ENCODE measurements around the gene STIM1.
"Not testable (repeated sequence)": the region's sequence is repeated elsewhere in the genome, so short reads cannot be mapped to it uniquely, and the experiment has no call there.

Gene STIM1

GRCh38 chr11:3971756-3972404 is 116.4 kb downstream of the STIM1 start:
- DNase-seq (ENCODE audit: low spot score) (no peak), FAIRE-seq (no peak)

GRCh38 chr11:3972431-3972830 is 117.0 kb downstream of the STIM1 start:
- DNase-seq (ENCODE audit: low spot score) (no peak), FAIRE-seq (no peak)

GRCh38 chr11:3977078-3977477 is 121.6 kb downstream of the STIM1 start:
- FAIRE-seq (no peak), DNase-seq (ENCODE audit: low spot score) (no peak)

GRCh38 chr11:3981084-3981633 is 125.7 kb downstream of the STIM1 start:
- DNase-seq (ENCODE audit: low spot score): no peak
- no peak for FAIRE-seq

GRCh38 chr11:3982431-3982830 is 127.0 kb downstream of the STIM1 start:
- DNase-seq (ENCODE audit: low spot score): no peak
- FAIRE-seq: no peak

GRCh38 chr11:3983101-3983500 is 127.6 kb downstream of the STIM1 start:
- DNase-seq (ENCODE audit: low spot score) (no peak), FAIRE-seq (no peak)

- FAIRE-seq (no peak), DNase-seq (ENCODE audit: low spot score) (no peak)
Measured at GRCh38 chr11:3984896-3985295, 129.4 kb downstream of the STIM1 start.

- no peak for DNase-seq (ENCODE audit: low spot score)
- FAIRE-seq: no peak
Measured at GRCh38 chr11:3985631-3986030, 130.2 kb downstream of the STIM1 start.

- FAIRE-seq (no peak), DNase-seq (ENCODE audit: low spot score) (no peak)
Measured at GRCh38 chr11:3986301-3986700, 130.8 kb downstream of the STIM1 start.

- no peak for FAIRE-seq
- no peak for DNase-seq (ENCODE audit: low spot score)
Measured at GRCh38 chr11:3989276-3989920, 133.9 kb downstream of the STIM1 start.

- FAIRE-seq: no peak
- no peak for DNase-seq (ENCODE audit: low spot score)
Measured at GRCh38 chr11:3989921-3990290, 134.4 kb downstream of the STIM1 start.

GRCh38 chr11:3990406-3990805 is 134.9 kb downstream of the STIM1 start:
- no peak for DNase-seq (ENCODE audit: low spot score)
- no peak for FAIRE-seq

GRCh38 chr11:3992964-3993363 is 137.5 kb downstream of the STIM1 start:
- no peak for FAIRE-seq
- DNase-seq (ENCODE audit: low spot score): no peak

- DNase-seq (ENCODE audit: low spot score) (peak; percentile 21), FAIRE-seq (no peak)
Measured at GRCh38 chr11:3994030-3994640, 138.7 kb downstream of the STIM1 start.

GRCh38 chr11:3995307-3995706 is 139.8 kb downstream of the STIM1 start:
- DNase-seq (ENCODE audit: low spot score) (no peak), FAIRE-seq (no peak)

GRCh38 chr11:3995949-3996554 is 140.6 kb downstream of the STIM1 start:
- DNase-seq (ENCODE audit: low spot score): no peak
- no peak for FAIRE-seq

GRCh38 chr11:3996651-3997050 is 141.2 kb downstream of the STIM1 start:
- DNase-seq (ENCODE audit: low spot score) (no peak), FAIRE-seq (no peak)

GRCh38 chr11:4004753-4005152 is 149.3 kb downstream of the STIM1 start:
- DNase-seq (ENCODE audit: low spot score); FAIRE-seq: not testable (repeated sequence)

- no peak for FAIRE-seq
- no peak for DNase-seq (ENCODE audit: low spot score)
Measured at GRCh38 chr11:4006946-4007680, 151.6 kb downstream of the STIM1 start.

- FAIRE-seq (no peak), DNase-seq (ENCODE audit: low spot score) (no peak)
Measured at GRCh38 chr11:4008116-4008515, 152.7 kb downstream of the STIM1 start.

GRCh38 chr11:4016602-4017001 is 161.1 kb downstream of the STIM1 start:
- DNase-seq (ENCODE audit: low spot score); FAIRE-seq: not testable (repeated sequence)

Measured in urothelium cell line (cell line).